Measurements from ENCODE around the gene GSTP1.
"Not testable (repeated sequence)": the region's sequence is repeated elsewhere in the genome, so short reads cannot be mapped to it uniquely, and the experiment has no call there.

Gene GSTP1

DNA sequence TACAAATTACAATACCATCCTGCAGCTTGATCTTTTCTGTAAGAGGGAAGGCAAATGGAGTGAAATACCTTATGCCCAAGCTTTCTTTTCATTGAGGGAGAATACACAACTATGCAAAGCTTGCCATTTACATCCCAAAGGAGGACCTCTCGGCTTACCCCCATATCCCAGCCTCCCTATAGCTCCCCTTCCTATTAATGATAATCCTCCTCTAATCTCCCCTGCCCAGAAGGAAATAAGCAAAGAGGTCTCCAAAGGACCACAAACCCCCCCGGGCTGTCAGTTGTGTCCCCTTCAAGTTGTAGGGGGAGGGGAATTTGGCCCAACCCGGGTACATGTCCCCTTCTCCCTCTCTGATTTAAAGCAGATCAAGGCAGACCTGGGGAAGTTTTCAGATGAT lies 38.3 kb downstream of the GSTP1 start:
- H3K4me3 ChIP-seq (ENCODE audit: low read length): peak overlapping the region; percentile 19; the same call in 1 of the 2 replicates
- not testable (repeated sequence) for H3K36me3 ChIP-seq (ENCODE audit: control insufficient read depth, insufficient read depth, low read length); H3K9me3 ChIP-seq (ENCODE audit: control insufficient read depth, insufficient read depth, low read length); H3K27me3 ChIP-seq (ENCODE audit: control insufficient read depth, insufficient read depth, low read length); H3K27ac ChIP-seq (ENCODE audit: low read length); DNase-seq (ENCODE audit: low read depth, low spot score); H3K4me1 ChIP-seq (ENCODE audit: control insufficient read depth, insufficient read depth, low read length)
- WGBS (ENCODE audit: insufficient coverage, insufficient read length): no CpG with 5 or more reads among the region's 3 CpGs

GRCh38 chr11:67622905-67623304 lies 39.3 kb downstream of the GSTP1 start:
- DNase-seq (ENCODE audit: low read depth, low spot score); H3K4me3 ChIP-seq (ENCODE audit: low read length): not testable (repeated sequence)

DNA sequence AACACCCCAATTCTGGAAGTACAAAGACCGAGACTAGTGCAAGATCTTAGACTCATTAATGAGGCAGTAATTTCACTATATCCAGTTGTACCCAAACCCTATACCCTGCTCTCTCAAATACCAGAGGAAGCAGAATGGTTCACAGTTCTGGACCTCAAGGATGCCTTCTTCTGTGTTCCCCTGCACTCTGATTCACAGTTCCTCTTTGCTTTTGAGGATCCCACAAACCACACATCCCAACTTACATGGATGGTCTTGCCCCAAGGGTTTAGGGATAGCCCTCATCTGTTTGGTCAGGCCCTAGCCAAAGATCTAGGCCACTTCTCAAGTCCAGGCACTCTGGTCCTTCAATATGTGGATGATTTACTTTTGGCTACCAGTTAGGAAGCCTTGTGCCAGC lies 40.2 kb downstream of the GSTP1 start:
- not testable (repeated sequence) for H3K27me3 ChIP-seq (ENCODE audit: control insufficient read depth, insufficient read depth, low read length); H3K4me1 ChIP-seq (ENCODE audit: control insufficient read depth, insufficient read depth, low read length)
- WGBS (ENCODE audit: insufficient coverage, insufficient read length): no CpG with 5 or more reads among the region's 1 CpG

More at GRCh38 chr11:67622905-67623304, 39.3 kb downstream of the GSTP1 start:
- not testable (repeated sequence) for H3K27ac ChIP-seq (ENCODE audit: low read length); H3K36me3 ChIP-seq (ENCODE audit: control insufficient read depth, insufficient read depth, low read length); H3K27me3 ChIP-seq (ENCODE audit: control insufficient read depth, insufficient read depth, low read length); H3K9me3 ChIP-seq (ENCODE audit: control insufficient read depth, insufficient read depth, low read length); H3K4me1 ChIP-seq (ENCODE audit: control insufficient read depth, insufficient read depth, low read length)
- no CpG with 5 or more reads among the region's 7 CpGs for WGBS (ENCODE audit: insufficient coverage, insufficient read length)

GRCh38 chr11:67626131-67626833 lies 42.7 kb downstream of the GSTP1 start:
- not testable (repeated sequence) for H3K4me3 ChIP-seq (ENCODE audit: low read length); H3K27ac ChIP-seq (ENCODE audit: low read length); DNase-seq (ENCODE audit: low read depth, low spot score)

More for the DNA sequence above, 40.2 kb downstream of the GSTP1 start:
- H3K4me3 ChIP-seq (ENCODE audit: low read length); DNase-seq (ENCODE audit: low read depth, low spot score); H3K27ac ChIP-seq (ENCODE audit: low read length); H3K9me3 ChIP-seq (ENCODE audit: control insufficient read depth, insufficient read depth, low read length); H3K36me3 ChIP-seq (ENCODE audit: control insufficient read depth, insufficient read depth, low read length): not testable (repeated sequence)

GRCh38 chr11:67626970-67627369 lies 43.4 kb downstream of the GSTP1 start:
- no peaks in the 10 kb centered on the region for H3K9me3 ChIP-seq (ENCODE audit: control insufficient read depth, insufficient read depth, low read length)
- no peaks in the 10 kb centered on the region for H3K36me3 ChIP-seq (ENCODE audit: control insufficient read depth, insufficient read depth, low read length)
- H3K4me3 ChIP-seq (ENCODE audit: low read length): no peak overlapping the region
- peaks cover 6% of the 10 kb centered on the region for H3K4me1 ChIP-seq (ENCODE audit: control insufficient read depth, insufficient read depth, low read length)
- no peak for DNase-seq (ENCODE audit: low read depth, low spot score)
- H3K27me3 ChIP-seq (ENCODE audit: control insufficient read depth, insufficient read depth, low read length): no peaks in the 10 kb centered on the region
- WGBS (ENCODE audit: insufficient coverage, insufficient read length): no CpG with 5 or more reads among the region's 10 CpGs
- H3K27ac ChIP-seq (ENCODE audit: low read length): no peak overlapping the region

More at GRCh38 chr11:67626131-67626833, 42.7 kb downstream of the GSTP1 start:
- not testable (repeated sequence) for H3K9me3 ChIP-seq (ENCODE audit: control insufficient read depth, insufficient read depth, low read length); H3K27me3 ChIP-seq (ENCODE audit: control insufficient read depth, insufficient read depth, low read length); H3K4me1 ChIP-seq (ENCODE audit: control insufficient read depth, insufficient read depth, low read length); H3K36me3 ChIP-seq (ENCODE audit: control insufficient read depth, insufficient read depth, low read length)
- no CpG with 5 or more reads among the region's 10 CpGs for WGBS (ENCODE audit: insufficient coverage, insufficient read length)

DNA sequence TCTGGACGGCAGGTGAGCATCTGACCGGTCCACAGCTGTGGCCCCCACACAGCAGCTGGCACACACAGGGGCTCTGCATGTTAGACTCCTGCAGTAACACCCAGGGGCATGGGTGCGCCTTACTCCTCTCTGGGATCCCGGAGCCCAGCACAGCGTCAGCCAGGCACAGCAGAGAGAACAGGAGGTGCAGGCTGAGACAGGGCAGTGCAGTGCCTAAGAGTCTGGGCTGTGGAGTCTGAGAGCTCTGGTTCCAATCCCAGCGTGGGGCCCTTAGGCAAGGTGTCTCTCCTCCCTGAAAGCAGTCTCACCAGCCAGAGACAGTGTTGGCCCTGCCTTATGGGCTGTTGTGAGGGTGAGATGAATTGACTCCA lies 43.8 kb downstream of the GSTP1 start:
- DNase-seq (ENCODE audit: low read depth, low spot score): no peak
- no peaks in the 10 kb centered on the region for H3K36me3 ChIP-seq (ENCODE audit: control insufficient read depth, insufficient read depth, low read length)
- H3K4me3 ChIP-seq (ENCODE audit: low read length): no peak overlapping the region
- H3K9me3 ChIP-seq (ENCODE audit: control insufficient read depth, insufficient read depth, low read length): no peaks in the 10 kb centered on the region
- WGBS (ENCODE audit: insufficient coverage, insufficient read length): no CpG with 5 or more reads among the region's 6 CpGs
- peaks cover 8% of the 10 kb centered on the region for H3K4me1 ChIP-seq (ENCODE audit: control insufficient read depth, insufficient read depth, low read length)
- H3K27ac ChIP-seq (ENCODE audit: low read length): no peak overlapping the region
- no peaks in the 10 kb centered on the region for H3K27me3 ChIP-seq (ENCODE audit: control insufficient read depth, insufficient read depth, low read length)

GRCh38 chr11:67627812-67628624 lies 44.4 kb downstream of the GSTP1 start:
- no CpG with 5 or more reads among the region's 15 CpGs for WGBS (ENCODE audit: insufficient coverage, insufficient read length)
- Histone ChIP-seq H3K36me3 (ENCODE audit: control insufficient read depth, insufficient read depth, low read length) (no peaks in the 10 kb centered on the region), H3K4me3 (ENCODE audit: low read length) (no peak overlapping the region), H3K4me1 (ENCODE audit: control insufficient read depth, insufficient read depth, low read length) (peaks cover 8% of the 10 kb centered on the region), H3K27ac (ENCODE audit: low read length) (no peak overlapping the region), H3K27me3 (ENCODE audit: control insufficient read depth, insufficient read depth, low read length) (no peaks in the 10 kb centered on the region), H3K9me3 (ENCODE audit: control insufficient read depth, insufficient read depth, low read length) (no peaks in the 10 kb centered on the region)
- DNase-seq (ENCODE audit: low read depth, low spot score): no peak

GRCh38 chr11:67628710-67629385 lies 45.2 kb downstream of the GSTP1 start:
- Histone ChIP-seq H3K9me3 (ENCODE audit: control insufficient read depth, insufficient read depth, low read length) (no peaks in the 10 kb centered on the region), H3K27ac (ENCODE audit: low read length) (no peak overlapping the region), H3K27me3 (ENCODE audit: control insufficient read depth, insufficient read depth, low read length) (no peaks in the 10 kb centered on the region), H3K4me3 (ENCODE audit: low read length) (no peak overlapping the region), H3K4me1 (ENCODE audit: control insufficient read depth, insufficient read depth, low read length) (peaks cover 8% of the 10 kb centered on the region), H3K36me3 (ENCODE audit: control insufficient read depth, insufficient read depth, low read length) (no peaks in the 10 kb centered on the region)
- WGBS (ENCODE audit: insufficient coverage, insufficient read length): no CpG with 5 or more reads among the region's 25 CpGs
- no peak for DNase-seq (ENCODE audit: low read depth, low spot score)

- Histone ChIP-seq H3K27me3 (ENCODE audit: control insufficient read depth, insufficient read depth, low read length) (no peaks in the 10 kb centered on the region), H3K4me3 (ENCODE audit: low read length) (peak within 1 kb of the TSS; percentile 67; the same call in 1 of the 2 replicates), H3K27ac (ENCODE audit: low read length) (no peak within 1 kb of the TSS), H3K4me1 (ENCODE audit: control insufficient read depth, insufficient read depth, low read length) (peaks cover 8% of the 10 kb centered on the region), H3K36me3 (ENCODE audit: control insufficient read depth, insufficient read depth, low read length) (no peaks in the 10 kb centered on the region), H3K9me3 (ENCODE audit: control insufficient read depth, insufficient read depth, low read length) (no peaks in the 10 kb centered on the region)
- no CpG with 5 or more reads among the region's 102 CpGs for WGBS (ENCODE audit: insufficient coverage, insufficient read length)
- no peak for DNase-seq (ENCODE audit: low read depth, low spot score)
Observed at GRCh38 chr11:67629386-67630227, 46.0 kb downstream of the GSTP1 start, which contains the start of gene NUDT8. TSS of gene NUDT8 (minus strand) at chr11:67629937. CDS start at chr11:67629911, 26 bp downstream.
